DND-41 (cell line): ENCODE measurements around the gene SLC6A7.

Source experiments
- EZH2 ChIP-seq: IDR thresholded peaks from 3 replicates; pipeline ENCODE4 v1.6.1; 2012; ENCODE audit warnings: borderline replicate concordance, low read depth, mild to moderate bottlenecking, moderate library complexity, low read length, inconsistent platforms; ENCODE audit not compliant: severe bottlenecking
- TF ChIP-seq, protein P1 (sequence below): IDR thresholded peaks from 2 replicates; pipeline ENCODE4 v1.5.1; 2012; ENCODE audit warnings: borderline replicate concordance, low read length, moderate library complexity, mild to moderate bottlenecking; ENCODE audit not compliant: poor library complexity, severe bottlenecking; ENCODE audit errors: extremely low read depth

DNA sequence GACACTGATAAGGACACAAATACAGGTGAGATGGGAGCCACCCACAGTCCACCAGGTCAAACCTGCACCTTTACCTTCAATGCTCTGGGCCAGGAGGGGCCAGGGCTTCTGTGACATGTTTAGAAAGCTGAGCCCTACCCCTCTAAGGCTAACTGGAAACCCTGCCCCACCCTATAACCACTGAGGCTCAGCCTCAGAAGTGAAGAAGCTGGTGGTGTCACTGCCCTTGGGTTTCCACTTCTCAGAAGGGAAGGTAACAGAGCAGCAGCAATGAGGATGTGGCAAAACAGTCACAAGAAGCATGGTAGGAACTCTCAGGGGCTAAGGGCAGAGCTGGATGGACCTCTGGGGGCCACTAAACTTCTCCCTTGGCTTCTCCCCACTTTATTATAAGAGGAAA lies 40.2 kb upstream of the SLC6A7 start:
- TF ChIP-seq, protein P1, sequence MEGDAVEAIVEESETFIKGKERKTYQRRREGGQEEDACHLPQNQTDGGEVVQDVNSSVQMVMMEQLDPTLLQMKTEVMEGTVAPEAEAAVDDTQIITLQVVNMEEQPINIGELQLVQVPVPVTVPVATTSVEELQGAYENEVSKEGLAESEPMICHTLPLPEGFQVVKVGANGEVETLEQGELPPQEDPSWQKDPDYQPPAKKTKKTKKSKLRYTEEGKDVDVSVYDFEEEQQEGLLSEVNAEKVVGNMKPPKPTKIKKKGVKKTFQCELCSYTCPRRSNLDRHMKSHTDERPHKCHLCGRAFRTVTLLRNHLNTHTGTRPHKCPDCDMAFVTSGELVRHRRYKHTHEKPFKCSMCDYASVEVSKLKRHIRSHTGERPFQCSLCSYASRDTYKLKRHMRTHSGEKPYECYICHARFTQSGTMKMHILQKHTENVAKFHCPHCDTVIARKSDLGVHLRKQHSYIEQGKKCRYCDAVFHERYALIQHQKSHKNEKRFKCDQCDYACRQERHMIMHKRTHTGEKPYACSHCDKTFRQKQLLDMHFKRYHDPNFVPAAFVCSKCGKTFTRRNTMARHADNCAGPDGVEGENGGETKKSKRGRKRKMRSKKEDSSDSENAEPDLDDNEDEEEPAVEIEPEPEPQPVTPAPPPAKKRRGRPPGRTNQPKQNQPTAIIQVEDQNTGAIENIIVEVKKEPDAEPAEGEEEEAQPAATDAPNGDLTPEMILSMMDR = no peak
- TF ChIP-seq EZH2 = no peak
